Heart right ventricle (tissue), 16 donors: Measurements from ENCODE around the gene MAPKAP1. TPM values are rescaled to one million over a fixed set of nuclear protein-coding genes. Genes with fewer than 3 reads are reported as not detected.
"Not testable (repeated sequence)": the region's sequence is repeated elsewhere in the genome, so short reads cannot be mapped to it uniquely, and the experiment has no call there.

ENCODE experiments used
- ATAC-seq, 8 donors: fragments of 200-7000 bp; cut with Tn5 transposase; one replicate each; pipeline ENCODE4 v1.9.1; 2020; ENCODE audit warnings: mild to moderate bottlenecking in 8 of 8, moderate library complexity in 8 of 8, moderate number of reproducible peaks in 1 of 8
- DNase-seq, 2 donors: peaks; one replicate each; pipeline ENCODE4 v3.0.0-alpha.2; 2020
- H3K27ac ChIP-seq, 10 donors: fragments of 200-600 bp; sonication (generic) in 2 of 10; one replicate each; pipeline versions ENCODE4 v1.5.0 to v1.8.0; 2020 to 2022; ENCODE audit warnings: mild to moderate bottlenecking in 3 of 10
- H3K27me3 ChIP-seq, 7 donors: fragments of 200-600 bp; one replicate each; pipeline ENCODE4 v1.8.0; 2021 to 2022; ENCODE audit warnings: mild to moderate bottlenecking in 2 of 7
- H3K36me3 ChIP-seq, 9 donors: fragments of 200-600 bp; sonication (generic) in 1 of 9; one replicate each; pipeline versions ENCODE4 v1.5.0 to v1.8.0; 2020 to 2022; ENCODE audit warnings: mild to moderate bottlenecking in 2 of 9
- H3K4me1 ChIP-seq, 9 donors: fragments of 200-600 bp; sonication (generic) in 1 of 9; one replicate each; pipeline versions ENCODE4 v1.5.0 to v1.8.0; 2020 to 2022; ENCODE audit warnings: mild to moderate bottlenecking in 4 of 9
- H3K4me3 ChIP-seq, 10 donors: fragments of 200-600 bp; sonication (generic) in 2 of 10; one replicate each; pipeline versions ENCODE4 v1.5.0 to v1.8.0; 2020 to 2022; ENCODE audit warnings: mild to moderate bottlenecking in 7 of 10, moderate library complexity in 2 of 10
- H3K9me3 ChIP-seq, 11 donors: fragments of 200-600 bp in 10 of 11; sonication (generic) in 2 of 11; one replicate each; pipeline versions ENCODE4 v1.5.0 to v1.8.0; 2013 to 2022; ENCODE audit warnings: mild to moderate bottlenecking in 2 of 11, control low read depth in 1 of 11, moderate library complexity in 1 of 11
- CTCF ChIP-seq, 9 donors: fragments of 200-600 bp; sonication (generic) in 2 of 9; IDR thresholded peaks; one replicate each; pipeline versions ENCODE4 v1.5.0 to v1.8.0; 2021 to 2022; ENCODE audit warnings: antibody characterized with exemption in 9 of 9, mild to moderate bottlenecking in 5 of 9, moderate library complexity in 1 of 9
- WGBS, 2 donors: extraction: QIAGEN DNeasy Blood & Tissue Kit; methylation state at CpG; one replicate each; pipeline ENCODE4 v1.1.7; 2013; ENCODE audit warnings: inconsistent platforms in 1 of 2; 5-methylcytosine and 5-hydroxymethylcytosine counted together
- intact Hi-C, 10 donors: fragments of 100-400 bp; cut with DNase I; formaldehyde crosslinking; loops; one replicate each; pipeline versions ENCODE4 v1.11.1 to v1.14.2; 2022
- polyA plus RNA-seq, 2 donors: library from polyadenylated mRNA; stranded (reverse); fragments of 200-250 nt; gene quantifications; one replicate each; pipeline ENCODE4 v1.2.3, GENCODE V29; 2013
- total RNA-seq, 10 donors: library from RNA; stranded (reverse); fragmentation: NEBNext Ultra II Directional in 3 of 10; extraction: Animal tissue kit (Norgen Biotek cat#: 25700) in 3 of 10; gene quantifications; one replicate each; pipeline versions ENCODE4 v1.2.1 to v1.2.4, GENCODE V29; 2021 to 2023
- donor health status: Arrhythmogenic right ventricular cardiomyopathy.
- donor health status: ischemic (EF 13 %, LVEDD 7.1; RV severe dilation, severe dysfunction).
- donor health status: healthy with polysubstance abuse.
- donor health status: DM: no; HTN: yes; CAD: no.
- donor health status: DM: no; HTN: no; CAD: no.
- donor health status: ischemic (EF 25% LVEDD 6.9; RV normal size, moderate dysfunction).
- donor health status: ischemic (EF 25% LVEDD 5.7; RV mildly dilated, moderate dysfunction).
- donor health status: healthy.
- donor health status: DM: yes; HTN: yes; CAD: no.
- donor health status: Ischemic cardiomyopathy.
- donor health status: ischemic (EF 35%, LVEDD 5.7; RV mildly dilated, moderate dysfunction).
- donor health status: nonischemic (EF 11% LVEDD 7.7; RV severe dilation, severe dysfunction).
- donor health status: DM: yes; HTN: yes; CAD: no.
- donor health status: PGD.
- donor health status: ischemic (EF 29% LVEDD 5.4; RV normal size, mild dysfunction).
- donor health status: nonischemic (EF 23%, LVEDD 6.1; RV moderate dilation, normal function).

The MAPKAP1 gene
- total and polyA plus RNA-seq, 12 donors, result 102 to 143 (median 116) TPM

- Histone ChIP-seq H3K36me3 (peaks cover 0 to under 1% (median 0%) of the 10 kb centered on the region in 9 donors), H3K4me3 (no peak overlapping the region), H3K4me1 (peaks cover 0 to 20% (median 13%) of the 10 kb centered on the region in 9 donors), H3K27me3 (no peaks in the 10 kb centered on the region), H3K27ac (no peak overlapping the region), H3K9me3 (no peaks in the 10 kb centered on the region)
- intact Hi-C loops, result no loop called here
- no peak for TF ChIP-seq CTCF (IDR thresholded peaks at IDR 0.05)
- WGBS, 2 donors, result 51 to 57% methylated on average over 6 of the region's 6 CpGs
- DNase-seq (no peak), ATAC-seq (no peak)
Observed at GRCh38 chr9:125696106-125696647, 10.8 kb downstream of the MAPKAP1 start.

DNA sequence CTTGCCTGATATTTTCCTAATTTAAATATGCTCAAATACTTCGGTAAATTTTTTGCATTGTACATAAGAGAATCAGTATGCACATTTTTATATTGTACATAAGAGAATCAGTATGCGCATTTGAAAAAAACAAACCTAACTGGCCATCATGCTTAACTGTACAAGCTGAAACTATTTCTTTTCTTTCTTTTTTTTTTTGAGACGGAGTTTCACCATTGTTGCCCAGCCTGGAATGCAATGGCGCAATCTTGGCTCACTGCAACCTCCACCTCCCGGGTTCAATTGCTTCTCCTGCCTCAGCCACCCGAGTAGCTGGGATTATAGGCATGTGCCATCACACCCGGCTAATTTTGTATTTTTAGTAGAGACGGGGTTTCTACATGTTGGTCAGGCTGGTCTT, 11.5 kb downstream of the MAPKAP1 start:
- DNase-seq, ATAC-seq, H3K27me3 ChIP-seq, H3K27ac ChIP-seq, H3K4me3 ChIP-seq, H3K9me3 ChIP-seq, H3K36me3 ChIP-seq, intact Hi-C loops: not testable (repeated sequence)
- 88% methylated on average over 8 of the region's 8 CpGs for WGBS, 2 donors
- peaks cover 0 to 18% (median 13%) of the 10 kb centered on the region in 9 donors for H3K4me1 ChIP-seq

DNA sequence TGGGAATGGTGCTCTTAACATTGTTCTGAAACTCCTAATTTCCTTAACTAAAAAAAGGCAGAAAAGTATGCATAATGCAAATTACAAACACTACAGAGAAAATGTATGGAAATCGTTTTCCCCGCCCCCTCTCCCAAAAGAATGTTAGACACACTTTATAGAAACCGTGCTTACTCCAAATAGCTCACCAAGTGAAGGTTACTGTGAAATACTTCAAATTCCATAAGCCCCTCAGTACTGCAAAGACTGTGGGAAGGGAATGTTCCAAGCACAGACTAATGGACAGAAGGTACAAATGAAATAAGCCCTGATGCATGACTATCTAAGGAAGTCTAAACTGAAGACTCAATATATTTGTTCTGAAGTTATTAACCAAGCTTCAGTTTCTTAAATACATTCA, 12.5 kb downstream of the MAPKAP1 start:
- peaks cover 0 to 5% (median 0%) of the 10 kb centered on the region in 9 donors for H3K36me3 ChIP-seq
- no peak for TF ChIP-seq CTCF (IDR thresholded peaks at IDR 0.05)
- no peak for DNase-seq
- H3K27ac ChIP-seq, result no peak overlapping the region
- peaks cover 0 to 24% (median 13%) of the 10 kb centered on the region in 9 donors for H3K4me1 ChIP-seq
- no peaks in the 10 kb centered on the region for H3K27me3 ChIP-seq
- WGBS, 2 donors, result 53 to 59% methylated on average over 3 of the region's 3 CpGs
- intact Hi-C loops, result no loop called here
- ATAC-seq, result no peak
- no peaks in the 10 kb centered on the region for H3K9me3 ChIP-seq
- H3K4me3 ChIP-seq, result no peak overlapping the region

GRCh38 chr9:125693492-125693891, 13.5 kb downstream of the MAPKAP1 start:
- intact Hi-C loops, result not testable (repeated sequence)

DNA sequence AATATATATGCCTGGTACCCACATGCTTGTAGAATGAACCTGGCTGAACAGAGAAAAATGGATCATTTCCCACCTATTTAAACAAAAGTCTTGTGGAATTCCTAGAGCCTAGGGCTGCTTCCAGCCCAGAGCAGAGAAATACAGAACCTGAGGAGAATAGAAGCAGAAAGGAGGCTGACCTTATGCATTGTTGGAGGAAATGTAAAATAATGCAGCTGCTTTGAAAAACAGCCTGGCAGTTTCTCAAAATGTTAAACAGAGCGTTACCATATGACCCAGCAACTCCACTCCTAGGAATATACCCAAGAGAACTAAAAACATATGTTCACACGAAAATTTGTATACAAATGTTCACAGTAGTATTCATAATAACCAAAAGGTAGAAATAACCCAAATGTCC, 15.1 kb downstream of the MAPKAP1 start:
- no peak for DNase-seq
- ATAC-seq, result no peak
- Histone ChIP-seq H3K36me3 (peaks cover 0 to 5% (median 0%) of the 10 kb centered on the region in 9 donors), H3K27me3 (no peaks in the 10 kb centered on the region), H3K9me3 (no peaks in the 10 kb centered on the region), H3K4me3 (no peak overlapping the region), H3K4me1 (peaks cover 0 to 24% (median 13%) of the 10 kb centered on the region in 9 donors), H3K27ac (no peak overlapping the region)
- TF ChIP-seq CTCF (IDR thresholded peaks at IDR 0.05), result no peak
- WGBS, 2 donors, result 72 to 82% methylated on average over 2 of the region's 2 CpGs
- intact Hi-C loops, result no loop called here

More at GRCh38 chr9:125693492-125693891, 13.5 kb downstream of the MAPKAP1 start:
- not testable (repeated sequence) for H3K27ac ChIP-seq, ATAC-seq, H3K36me3 ChIP-seq, H3K27me3 ChIP-seq, DNase-seq, H3K4me3 ChIP-seq, H3K9me3 ChIP-seq
- H3K4me1 ChIP-seq, result peaks cover 0 to 24% (median 13%) of the 10 kb centered on the region in 9 donors
- WGBS, 2 donors, result 85 to 89% methylated on average over 10 of the region's 10 CpGs
